GM06990 (cell line): ENCODE measurements around the gene RNLS.

Source experiments
- DNase-seq: peaks from one replicate; pipeline ENCODE4 v3.0.0-alpha.2; 2011; ENCODE audit not compliant: insufficient read length; ENCODE audit errors: extremely low read depth
- H3K27me3 ChIP-seq: replicated peaks from 2 replicates; pipeline ENCODE4 v1.6.0; 2011; ENCODE audit warnings: low read length; ENCODE audit not compliant: control insufficient read depth, insufficient read depth
- H3K36me3 ChIP-seq: 2 replicates; pipeline ENCODE4 v1.5.1; 2011; ENCODE audit warnings: low read length; ENCODE audit not compliant: control insufficient read depth, insufficient read depth
- H3K4me3 ChIP-seq: replicated peaks from 2 replicates; pipeline ENCODE4 v1.5.1; 2011; ENCODE audit warnings: low read depth, mild to moderate bottlenecking, control low read depth, low read length
- CTCF ChIP-seq: IDR thresholded peaks from 2 replicates; pipeline ENCODE4 v1.5.1; 2011; ENCODE audit warnings: low read length, control low read depth, mild to moderate bottlenecking, inconsistent platforms; ENCODE audit not compliant: insufficient read depth, poor library complexity, severe bottlenecking

The RNLS gene

DNA sequence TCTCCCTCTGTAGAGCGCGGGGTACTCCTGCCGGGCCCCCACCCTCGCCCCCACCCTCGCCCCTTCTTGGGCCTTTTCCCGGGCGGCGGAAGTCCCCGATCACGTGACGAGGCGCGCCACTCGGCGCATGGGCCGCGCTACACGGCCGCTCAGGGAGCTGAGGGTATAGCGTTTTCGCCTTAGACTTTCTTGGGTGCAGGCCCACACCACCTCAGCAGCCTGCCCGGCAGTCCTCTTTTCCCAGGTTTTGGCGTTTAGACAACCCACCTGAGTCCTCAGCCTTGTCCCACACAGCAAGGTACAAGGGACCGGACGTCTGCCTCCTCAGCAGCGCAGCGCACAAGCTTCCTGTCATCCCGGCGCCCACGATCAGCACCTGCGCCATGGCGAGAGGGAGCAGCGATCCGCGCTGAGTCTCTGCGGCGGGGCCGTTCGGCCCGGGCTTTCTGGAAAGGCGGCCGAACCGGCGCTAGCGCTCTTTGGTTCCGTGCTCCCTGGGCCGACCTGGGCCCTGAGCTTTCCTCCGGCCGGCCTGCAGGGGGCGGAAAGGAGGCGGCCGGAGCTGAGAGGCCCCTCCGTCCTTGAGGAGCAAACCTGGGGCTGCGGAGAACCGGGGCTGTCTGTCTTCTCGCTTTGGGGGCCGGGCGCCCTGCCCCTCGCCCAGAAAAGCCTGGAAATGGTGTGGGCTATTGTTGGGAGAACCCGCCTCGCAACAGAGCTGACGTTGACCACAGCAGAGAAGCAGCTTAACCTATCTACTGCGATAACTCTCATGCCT lies at the start of gene RNLS:
Gene RNLS, minus strand, starts transcription at position 513 of the 778 bp plus-strand sequence.
- peak within 1 kb of the TSS; percentile 72 for H3K4me3 ChIP-seq
- DNase-seq = peak; percentile 85
- TF ChIP-seq CTCF = peak; percentile 89
- no peaks in the 10 kb centered on the region for H3K36me3 ChIP-seq
- H3K27me3 ChIP-seq = no peaks in the 10 kb centered on the region

- Histone ChIP-seq H3K4me3 (no peak overlapping the region), H3K36me3 (no peaks in the 10 kb centered on the region), H3K27me3 (no peaks in the 10 kb centered on the region)
- no peak for TF ChIP-seq CTCF
- no peak for DNase-seq
Observed at GRCh38 chr10:88624840-88625239, 41.7 kb upstream of the RNLS start.

- no peak for DNase-seq
Observed at GRCh38 chr10:88623835-88624234, 40.7 kb upstream of the RNLS start.

GRCh38 chr10:88620441-88620840 lies 37.3 kb upstream of the RNLS start:
- Histone ChIP-seq H3K27me3 (no peaks in the 10 kb centered on the region), H3K4me3 (no peak overlapping the region), H3K36me3 (no peaks in the 10 kb centered on the region)
- TF ChIP-seq CTCF = no peak
- no peak for DNase-seq

More at GRCh38 chr10:88623835-88624234, 40.7 kb upstream of the RNLS start:
- no peaks in the 10 kb centered on the region for H3K27me3 ChIP-seq
- TF ChIP-seq CTCF = no peak
- H3K36me3 ChIP-seq = no peaks in the 10 kb centered on the region
- H3K4me3 ChIP-seq = no peak overlapping the region

DNA sequence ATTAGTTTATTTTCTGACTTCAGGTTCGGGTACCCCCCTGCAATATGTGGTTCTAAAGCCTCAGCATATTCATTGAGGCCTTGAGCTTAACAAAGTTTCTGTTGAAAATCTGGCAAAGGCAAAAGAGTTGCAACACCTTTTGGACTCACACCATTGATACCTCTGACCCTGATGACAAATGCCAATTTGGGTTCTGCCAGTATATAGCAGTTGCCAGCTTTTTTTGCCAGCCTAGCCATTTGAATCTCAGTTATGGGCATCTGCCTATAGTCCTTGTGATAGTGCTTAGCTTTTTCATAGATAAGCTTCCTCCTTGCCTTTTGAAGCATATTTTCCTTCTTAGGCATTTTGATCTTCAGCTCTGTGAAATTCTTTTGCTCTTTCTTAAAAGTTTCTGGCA lies 35.4 kb upstream of the RNLS start:
- DNase-seq = no peak
- no peak for TF ChIP-seq CTCF

More for the DNA sequence above, 35.4 kb upstream of the RNLS start:
- Histone ChIP-seq H3K27me3 (no peaks in the 10 kb centered on the region), H3K36me3 (no peaks in the 10 kb centered on the region), H3K4me3 (no peak overlapping the region)
